Caco-2 (cell line): ENCODE results near the gene GULP1. TPM values are rescaled to one million over a fixed set of nuclear protein-coding genes. Genes with fewer than 3 reads are reported as not detected.
"Not testable (repeated sequence)": the region's sequence is repeated elsewhere in the genome, so short reads cannot be mapped to it uniquely, and the experiment has no call there.

Source experiments
- BruUV-seq: library from RNA; stranded (reverse); fragments of 400-500 nt; replicated peaks from 2 replicates; lab custom pipeline; 2021; lab: Mats Ljungman, UMichigan
- CTCF ChIA-PET: fragments of 300-600 bp; sonication (Branson Sonifier 250); formaldehyde crosslinking; loops from one replicate; lab custom pipeline; 2022; ENCODE audit warnings: antibody characterized with exemption; lab: Charles Lee
- POLR2A ChIA-PET: fragments of 300-600 bp; sonication (Branson Sonifier 250); formaldehyde crosslinking; loops from one replicate; lab custom pipeline; 2022; ENCODE audit warnings: antibody characterized with exemption; lab: Charles Lee
- DNase-seq, 2 experiments: peaks; one replicate each; pipeline versions ENCODE4 v3.0.0 to v3.0.0-alpha.2; 2020 to 2022
- H3K27me3 ChIP-seq: replicated peaks from 2 replicates; pipeline ENCODE4 v1.6.0; 2011; ENCODE audit warnings: low read length; ENCODE audit not compliant: control insufficient read depth, insufficient read depth
- H3K36me3 ChIP-seq: 2 replicates; pipeline ENCODE4 v1.5.1; 2011; ENCODE audit warnings: low read length; ENCODE audit not compliant: control insufficient read depth, insufficient read depth
- H3K4me1 ChIP-seq: fragments of 250-450 bp; sonication (Bioruptor Pico); 2 replicates; pipeline ENCODE4 v1.5.1; 2020; ENCODE audit warnings: mild to moderate bottlenecking
- H3K4me3 ChIP-seq: 2 replicates; pipeline ENCODE4 v1.5.1; 2011; ENCODE audit warnings: low read depth, mild to moderate bottlenecking, control low read depth, low read length
- H3K9me3 ChIP-seq: fragments of 250-450 bp; sonication (Bioruptor Pico); 2 replicates; pipeline ENCODE4 v1.5.1; 2020; ENCODE audit warnings: mild to moderate bottlenecking, moderate library complexity
- H3K27ac Mint-ChIP-seq: one replicate; pipeline ENCODE4 v1.8.0; 2022; ENCODE audit warnings: mixed read lengths; ENCODE audit not compliant: unreplicated experiment
- H3K27me3 Mint-ChIP-seq: one replicate; pipeline ENCODE4 v1.8.0; 2022; ENCODE audit warnings: mixed read lengths; ENCODE audit not compliant: insufficient read depth, unreplicated experiment
- H3K36me3 Mint-ChIP-seq: one replicate; pipeline ENCODE4 v1.8.0; 2022; ENCODE audit warnings: mild to moderate bottlenecking, mixed read lengths; ENCODE audit not compliant: insufficient read depth, unreplicated experiment
- H3K4me1 Mint-ChIP-seq: one replicate; pipeline ENCODE4 v1.8.0; 2022; ENCODE audit warnings: low read depth, mixed read lengths; ENCODE audit not compliant: unreplicated experiment
- H3K4me3 Mint-ChIP-seq: one replicate; pipeline ENCODE4 v1.8.0; 2022; ENCODE audit warnings: mild to moderate bottlenecking, moderate library complexity, mixed read lengths; ENCODE audit not compliant: unreplicated experiment
- H3K9me3 Mint-ChIP-seq: one replicate; pipeline ENCODE4 v1.8.0; 2022; ENCODE audit warnings: mixed read lengths; ENCODE audit not compliant: unreplicated experiment
- intact Hi-C: fragments of 100-400 bp; cut with micrococcal nuclease; formaldehyde crosslinking; loops from one replicate; pipeline ENCODE4 v1.10.0; 2022; ENCODE audit not compliant: unreplicated experiment
- total RNA-seq: library from RNA; stranded (reverse); gene quantifications from 2 replicates; pipeline ENCODE4 v1.2.3, GENCODE V29; 2022
- TF ChIP-seq, protein P1 (sequence below), 2 experiments: fragments of 200-600 bp in 1 of 2; IDR thresholded peaks; 1 replicate in 1 of 2; 2 replicates in 1 of 2; pipeline versions ENCODE4 v1.5.1 to v1.8.0; 2011 to 2022; ENCODE audit warnings: antibody characterized with exemption in 1 of 2, control low read depth in 1 of 2, inconsistent platforms in 1 of 2, low read depth in 1 of 2, low read length in 1 of 2, mild to moderate bottlenecking in 1 of 2, moderate library complexity in 1 of 2; ENCODE audit not compliant: insufficient read depth in 1 of 2, severe bottlenecking in 1 of 2, unreplicated experiment in 1 of 2

GULP1 gene
- total RNA-seq, 1 experiment from 2014 or later = 32.4 TPM

DNA sequence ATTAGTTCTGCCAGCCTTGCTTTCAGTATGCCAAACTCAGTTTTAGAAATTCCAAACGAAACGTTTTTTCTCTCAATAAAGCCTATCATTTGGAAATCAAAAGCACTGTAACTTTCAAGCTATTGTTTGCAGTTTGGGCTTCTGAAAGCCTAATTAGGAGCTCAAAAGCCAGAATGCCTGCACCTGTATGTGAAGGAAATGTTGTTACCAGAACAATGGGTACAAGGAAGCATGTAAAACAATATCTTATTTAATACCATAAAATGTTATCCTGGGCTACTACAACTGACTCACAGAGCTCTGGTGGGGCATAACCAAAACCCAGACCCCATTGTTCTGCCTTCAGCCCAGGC lies 12.6 kb upstream of the GULP1 start:
- TF ChIP-seq, protein P1, sequence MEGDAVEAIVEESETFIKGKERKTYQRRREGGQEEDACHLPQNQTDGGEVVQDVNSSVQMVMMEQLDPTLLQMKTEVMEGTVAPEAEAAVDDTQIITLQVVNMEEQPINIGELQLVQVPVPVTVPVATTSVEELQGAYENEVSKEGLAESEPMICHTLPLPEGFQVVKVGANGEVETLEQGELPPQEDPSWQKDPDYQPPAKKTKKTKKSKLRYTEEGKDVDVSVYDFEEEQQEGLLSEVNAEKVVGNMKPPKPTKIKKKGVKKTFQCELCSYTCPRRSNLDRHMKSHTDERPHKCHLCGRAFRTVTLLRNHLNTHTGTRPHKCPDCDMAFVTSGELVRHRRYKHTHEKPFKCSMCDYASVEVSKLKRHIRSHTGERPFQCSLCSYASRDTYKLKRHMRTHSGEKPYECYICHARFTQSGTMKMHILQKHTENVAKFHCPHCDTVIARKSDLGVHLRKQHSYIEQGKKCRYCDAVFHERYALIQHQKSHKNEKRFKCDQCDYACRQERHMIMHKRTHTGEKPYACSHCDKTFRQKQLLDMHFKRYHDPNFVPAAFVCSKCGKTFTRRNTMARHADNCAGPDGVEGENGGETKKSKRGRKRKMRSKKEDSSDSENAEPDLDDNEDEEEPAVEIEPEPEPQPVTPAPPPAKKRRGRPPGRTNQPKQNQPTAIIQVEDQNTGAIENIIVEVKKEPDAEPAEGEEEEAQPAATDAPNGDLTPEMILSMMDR (IDR thresholded peaks at IDR 0.05; ENCODE audit: insufficient read depth in 1 of 2, low read depth in 1 of 2, low read length in 1 of 2, severe bottlenecking in 1 of 2, unreplicated experiment in 1 of 2) = no peak
- H3K4me3 ChIP-seq = no peak overlapping the region
- no peaks in the 10 kb centered on the region for H3K36me3 ChIP-seq
- Mint-ChIP-seq H3K4me3 (no peak overlapping the region), H3K36me3 (no peaks in the 10 kb centered on the region), H3K27me3 (no peaks in the 10 kb centered on the region), H3K4me1 (peaks cover 20% of the 10 kb centered on the region), H3K9me3 (no peaks in the 10 kb centered on the region), H3K27ac (no peak overlapping the region)
- no peak for DNase-seq
- POLR2A ChIA-PET = interaction anchor here (1.0 kb wide), 1 partner anchor 13 kb away, joined by 4 read pairs; the partner anchor contains the start of gene GULP1
- CTCF ChIA-PET = interaction anchor here (0.5 kb wide), 1 partner anchor 352 kb away, joined by 4 read pairs; no protein-coding TSS in a partner anchor
- no peaks in the 10 kb centered on the region for H3K9me3 ChIP-seq
- BruUV-seq = no TSS peak
- peaks cover 9% of the 10 kb centered on the region; the same call in 1 of the 2 replicates for H3K4me1 ChIP-seq
- H3K27me3 ChIP-seq = no peaks in the 10 kb centered on the region; the same call in 1 of the 2 replicates
- intact Hi-C loops = no loop called here

- H3K4me3 ChIP-seq = no peak overlapping the region
- no peaks in the 10 kb centered on the region for H3K27me3 Mint-ChIP-seq
- CTCF ChIA-PET = interaction anchor here (1.2 kb wide), 1 partner anchor 12 kb away, joined by 7 read pairs; the partner anchor contains the start of gene GULP1
- intact Hi-C loops = no loop called here
- TF ChIP-seq, protein P1 (IDR thresholded peaks at IDR 0.05; ENCODE audit: insufficient read depth in 1 of 2, low read depth in 1 of 2, low read length in 1 of 2, severe bottlenecking in 1 of 2, unreplicated experiment in 1 of 2) = no peak
- no peak overlapping the region for H3K4me3 Mint-ChIP-seq
- H3K9me3 ChIP-seq = no peaks in the 10 kb centered on the region
- H3K4me1 Mint-ChIP-seq = peaks cover 13% of the 10 kb centered on the region
- peaks cover 9% of the 10 kb centered on the region; the same call in 1 of the 2 replicates for H3K4me1 ChIP-seq
- POLR2A ChIA-PET = no interaction called here
- BruUV-seq = no TSS peak
- H3K9me3 Mint-ChIP-seq = no peaks in the 10 kb centered on the region
- H3K36me3 ChIP-seq = no peaks in the 10 kb centered on the region
- no peaks in the 10 kb centered on the region; the same call in 1 of the 2 replicates for H3K27me3 ChIP-seq
- no peaks in the 10 kb centered on the region for H3K36me3 Mint-ChIP-seq
- DNase-seq = no peak
- no peak overlapping the region for H3K27ac Mint-ChIP-seq
These were observed 10.9 kb upstream of the GULP1 start for GRCh38 chr2:188280811-188281222.

GRCh38 chr2:188282907-188283306 lies 8.8 kb upstream of the GULP1 start:
- no peak overlapping the region for H3K27ac Mint-ChIP-seq
- BruUV-seq = no TSS peak
- H3K9me3 Mint-ChIP-seq = no peaks in the 10 kb centered on the region
- H3K9me3 ChIP-seq = no peaks in the 10 kb centered on the region
- TF ChIP-seq, protein P1 (IDR thresholded peaks at IDR 0.05; ENCODE audit: insufficient read depth in 1 of 2, low read depth in 1 of 2, low read length in 1 of 2, severe bottlenecking in 1 of 2, unreplicated experiment in 1 of 2) = no peak
- no peaks in the 10 kb centered on the region; the same call in 1 of the 2 replicates for H3K27me3 ChIP-seq
- no peaks in the 10 kb centered on the region for H3K27me3 Mint-ChIP-seq
- H3K4me1 Mint-ChIP-seq = peaks cover 13% of the 10 kb centered on the region
- POLR2A ChIA-PET = interaction anchor here (0.6 kb wide), 1 partner anchor 238 kb away, joined by 4 read pairs; no protein-coding TSS in a partner anchor
- no peaks in the 10 kb centered on the region for H3K36me3 ChIP-seq
- DNase-seq = no peak
- CTCF ChIA-PET = no interaction called here
- no peak overlapping the region for H3K4me3 Mint-ChIP-seq
- H3K4me1 ChIP-seq = peaks cover 9% of the 10 kb centered on the region; the same call in 1 of the 2 replicates
- H3K4me3 ChIP-seq = no peak overlapping the region
- intact Hi-C loops = no loop called here
- no peaks in the 10 kb centered on the region for H3K36me3 Mint-ChIP-seq

GRCh38 chr2:188284251-188284650 lies 7.4 kb upstream of the GULP1 start:
- intact Hi-C loops, H3K4me1 ChIP-seq, H3K27ac Mint-ChIP-seq, H3K4me3 ChIP-seq, H3K9me3 Mint-ChIP-seq, H3K9me3 ChIP-seq, H3K36me3 Mint-ChIP-seq, DNase-seq, BruUV-seq, CTCF ChIA-PET, H3K36me3 ChIP-seq, H3K27me3 ChIP-seq, H3K4me3 Mint-ChIP-seq, POLR2A ChIA-PET, H3K27me3 Mint-ChIP-seq: not testable (repeated sequence)
- peaks cover 13% of the 10 kb centered on the region for H3K4me1 Mint-ChIP-seq
